Astrocyte of the cerebellum (primary cell): ENCODE measurements around the gene FUT6.
"Not testable (repeated sequence)": the region's sequence is repeated elsewhere in the genome, so short reads cannot be mapped to it uniquely, and the experiment has no call there.

ENCODE experiments used
- DNase-seq: peaks from one replicate; pipeline ENCODE4 v3.0.0-alpha.2; 2011; ENCODE audit warnings: low read depth
- H3K4me3 ChIP-seq: 2 replicates; pipeline ENCODE4 v1.5.1; 2011; ENCODE audit warnings: mild to moderate bottlenecking, low read depth, low read length, moderate library complexity
- in situ Hi-C: cut with HindIII; loops from 2 replicates; pipeline ENCODE4 v1.10.0; 2017; ENCODE audit warnings: low sequenced_read_pairs
- TF ChIP-seq, protein P1 (sequence below): IDR thresholded peaks from 2 replicates; pipeline ENCODE4 v1.5.1; 2012; ENCODE audit warnings: low read length, low read depth, moderate library complexity, mild to moderate bottlenecking; ENCODE audit errors: missing control alignments

Gene FUT6

GRCh38 chr19:5880196-5880595 is 40.7 kb upstream of the FUT6 start:
- DNase-seq = no peak
- in situ Hi-C loops = no loop called here
- TF ChIP-seq, protein P1, sequence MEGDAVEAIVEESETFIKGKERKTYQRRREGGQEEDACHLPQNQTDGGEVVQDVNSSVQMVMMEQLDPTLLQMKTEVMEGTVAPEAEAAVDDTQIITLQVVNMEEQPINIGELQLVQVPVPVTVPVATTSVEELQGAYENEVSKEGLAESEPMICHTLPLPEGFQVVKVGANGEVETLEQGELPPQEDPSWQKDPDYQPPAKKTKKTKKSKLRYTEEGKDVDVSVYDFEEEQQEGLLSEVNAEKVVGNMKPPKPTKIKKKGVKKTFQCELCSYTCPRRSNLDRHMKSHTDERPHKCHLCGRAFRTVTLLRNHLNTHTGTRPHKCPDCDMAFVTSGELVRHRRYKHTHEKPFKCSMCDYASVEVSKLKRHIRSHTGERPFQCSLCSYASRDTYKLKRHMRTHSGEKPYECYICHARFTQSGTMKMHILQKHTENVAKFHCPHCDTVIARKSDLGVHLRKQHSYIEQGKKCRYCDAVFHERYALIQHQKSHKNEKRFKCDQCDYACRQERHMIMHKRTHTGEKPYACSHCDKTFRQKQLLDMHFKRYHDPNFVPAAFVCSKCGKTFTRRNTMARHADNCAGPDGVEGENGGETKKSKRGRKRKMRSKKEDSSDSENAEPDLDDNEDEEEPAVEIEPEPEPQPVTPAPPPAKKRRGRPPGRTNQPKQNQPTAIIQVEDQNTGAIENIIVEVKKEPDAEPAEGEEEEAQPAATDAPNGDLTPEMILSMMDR = no peak
- no peak overlapping the region for H3K4me3 ChIP-seq

- H3K4me3 ChIP-seq = no peak overlapping the region
- in situ Hi-C loops = no loop called here
- DNase-seq = no peak
- TF ChIP-seq, protein P1 = no peak
Measured at GRCh38 chr19:5877882-5878281, 38.4 kb upstream of the FUT6 start.

DNA sequence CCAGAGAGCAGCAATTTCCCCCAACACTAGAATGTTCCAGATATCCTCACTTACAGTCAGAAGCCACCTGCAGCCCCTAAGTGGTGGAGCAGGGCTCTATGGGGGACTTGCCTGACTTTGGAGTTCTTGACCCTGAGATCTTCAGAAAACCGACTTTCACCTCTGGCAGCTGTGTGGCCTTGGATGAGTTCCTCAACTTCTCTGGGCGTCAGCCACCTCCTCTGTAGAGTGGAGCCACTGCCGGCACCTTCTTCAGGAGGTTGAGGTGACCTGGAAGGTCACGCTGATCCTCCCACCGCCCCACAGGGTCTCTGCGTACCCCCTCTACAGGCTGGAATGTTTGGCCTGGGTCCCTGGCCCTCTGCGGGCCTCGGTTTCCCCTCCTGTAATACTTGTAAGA is 37.9 kb upstream of the FUT6 start:
- DNase-seq = no peak
- in situ Hi-C loops = no loop called here
- TF ChIP-seq, protein P1 = no peak
- no peak overlapping the region for H3K4me3 ChIP-seq

DNA sequence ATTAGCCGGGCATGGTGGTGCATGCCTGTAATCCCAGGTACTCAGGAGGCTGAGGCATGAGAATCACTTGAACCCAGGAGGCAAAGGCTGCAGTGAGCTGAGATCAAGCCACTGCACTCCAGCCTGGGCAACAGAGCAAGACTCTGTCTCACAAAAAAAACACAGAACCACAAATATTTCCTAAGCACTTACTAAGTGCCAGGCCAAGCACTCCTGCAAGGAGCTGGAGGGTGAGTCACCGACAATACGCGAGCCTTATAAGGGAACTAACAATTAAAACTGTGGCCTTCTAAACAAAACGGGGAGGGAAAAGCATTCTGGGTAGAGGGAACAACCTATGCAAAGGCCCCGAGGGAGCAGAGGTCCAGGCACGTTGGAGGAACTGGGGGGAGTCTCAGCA is 35.0 kb upstream of the FUT6 start:
- DNase-seq, in situ Hi-C loops, H3K4me3 ChIP-seq: not testable (repeated sequence)

DNA sequence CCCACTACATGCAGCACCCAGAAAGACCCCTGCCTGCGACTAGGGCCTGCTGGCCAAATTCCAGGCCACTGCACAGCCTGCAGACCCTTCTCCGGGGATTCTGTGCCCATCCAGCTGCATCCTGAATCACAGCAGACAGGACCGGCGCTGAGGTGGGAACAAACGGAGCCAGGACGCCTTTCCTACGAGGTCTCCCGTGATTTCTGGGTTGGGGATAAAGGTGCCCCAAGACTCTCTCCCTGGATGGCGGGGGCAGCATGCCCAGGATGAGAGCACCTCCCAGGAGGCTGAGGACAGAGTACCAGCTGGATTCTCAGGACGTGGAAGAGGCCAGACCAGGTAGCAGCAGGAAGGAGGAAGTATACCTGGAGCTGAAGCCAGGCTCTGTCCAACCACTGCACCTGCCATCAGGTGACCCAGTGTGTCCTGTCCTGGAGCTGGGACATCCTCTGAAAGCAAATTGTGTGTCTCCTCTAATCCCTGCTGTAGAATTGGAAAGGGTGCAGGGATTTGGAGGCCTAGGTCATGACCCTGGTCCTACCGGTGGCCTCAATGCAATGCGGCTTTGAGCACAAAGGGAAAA is 34.2 kb upstream of the FUT6 start:
- in situ Hi-C loops = no loop called here
- TF ChIP-seq, protein P1 = no peak
- no peak overlapping the region for H3K4me3 ChIP-seq
- no peak for DNase-seq

- in situ Hi-C loops = no loop called here
- no peak for DNase-seq
- no peak overlapping the region for H3K4me3 ChIP-seq
- TF ChIP-seq, protein P1 = no peak
Measured at GRCh38 chr19:5870986-5871394, 31.5 kb upstream of the FUT6 start.

DNA sequence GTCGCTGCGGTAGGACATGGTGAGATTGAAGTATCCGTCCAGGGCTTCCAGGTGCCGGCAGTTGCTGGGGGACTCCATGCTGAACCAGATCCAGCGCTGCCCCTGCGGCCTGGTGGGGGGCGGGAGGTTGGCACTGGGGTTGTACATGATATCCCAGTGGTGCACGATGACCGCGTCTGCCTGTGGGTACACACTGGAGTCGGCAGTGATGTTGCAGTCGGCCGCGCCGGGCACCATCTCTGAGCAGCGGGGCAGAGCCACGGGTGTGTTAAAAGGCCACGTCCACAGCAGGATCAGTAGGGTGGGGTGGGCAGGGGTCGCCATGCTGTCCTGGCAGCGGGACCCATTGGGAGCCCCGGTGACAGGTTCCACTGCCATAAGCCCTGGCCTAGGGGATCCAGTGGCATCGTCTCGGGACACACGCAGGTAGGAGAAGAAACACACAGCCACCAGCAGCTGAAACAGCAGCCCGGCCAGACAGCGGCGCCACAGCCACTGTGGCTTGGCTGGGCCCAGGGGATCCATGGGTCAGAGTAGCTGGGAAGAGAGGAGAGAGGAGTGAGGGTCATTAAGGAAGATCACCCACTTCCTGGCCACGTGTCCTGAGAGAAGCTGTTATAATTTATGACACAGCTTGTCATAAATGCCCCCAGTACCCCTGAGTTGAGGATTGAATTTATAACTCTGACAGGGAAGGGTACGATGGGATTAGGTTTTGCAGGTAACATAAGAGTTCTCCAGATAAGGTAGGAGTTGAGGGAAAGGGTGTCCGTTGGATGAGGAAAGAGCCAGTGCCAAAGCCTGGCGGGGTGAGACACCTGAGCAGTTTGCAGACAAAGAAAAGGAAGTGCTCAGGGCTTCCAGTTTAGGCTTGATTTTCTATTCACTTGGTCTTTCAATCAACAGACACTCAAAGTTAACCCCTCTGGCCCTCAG is 28.0 kb upstream of the FUT6 start:
- in situ Hi-C loops = no loop called here
- H3K4me3 ChIP-seq = no peak overlapping the region
- TF ChIP-seq, protein P1 = no peak
- DNase-seq = no peak
